ENCODE data around the gene FOXE3.

Gene FOXE3

GRCh38 chr1:47459253-47459788, 43.2 kb downstream of the FOXE3 start:
- TF ChIP-seq FOXP2 (optimal IDR thresholded peaks at IDR 0.05; ENCODE audit: borderline replicate concordance, extremely low read depth, extremely low read length, insufficient read depth) (no peak), TAF1 (IDR thresholded peaks at IDR 0.05; ENCODE audit: borderline replicate concordance, insufficient read depth, low read length) (no peak), POLR2AphosphoS5 (IDR thresholded peaks at IDR 0.05; ENCODE audit: low read depth, low read length) (no peak), SIN3A (IDR thresholded peaks at IDR 0.05; ENCODE audit: borderline replicate concordance, insufficient read depth, low read length) (no peak)
- TF ChIP-seq, protein P1, sequence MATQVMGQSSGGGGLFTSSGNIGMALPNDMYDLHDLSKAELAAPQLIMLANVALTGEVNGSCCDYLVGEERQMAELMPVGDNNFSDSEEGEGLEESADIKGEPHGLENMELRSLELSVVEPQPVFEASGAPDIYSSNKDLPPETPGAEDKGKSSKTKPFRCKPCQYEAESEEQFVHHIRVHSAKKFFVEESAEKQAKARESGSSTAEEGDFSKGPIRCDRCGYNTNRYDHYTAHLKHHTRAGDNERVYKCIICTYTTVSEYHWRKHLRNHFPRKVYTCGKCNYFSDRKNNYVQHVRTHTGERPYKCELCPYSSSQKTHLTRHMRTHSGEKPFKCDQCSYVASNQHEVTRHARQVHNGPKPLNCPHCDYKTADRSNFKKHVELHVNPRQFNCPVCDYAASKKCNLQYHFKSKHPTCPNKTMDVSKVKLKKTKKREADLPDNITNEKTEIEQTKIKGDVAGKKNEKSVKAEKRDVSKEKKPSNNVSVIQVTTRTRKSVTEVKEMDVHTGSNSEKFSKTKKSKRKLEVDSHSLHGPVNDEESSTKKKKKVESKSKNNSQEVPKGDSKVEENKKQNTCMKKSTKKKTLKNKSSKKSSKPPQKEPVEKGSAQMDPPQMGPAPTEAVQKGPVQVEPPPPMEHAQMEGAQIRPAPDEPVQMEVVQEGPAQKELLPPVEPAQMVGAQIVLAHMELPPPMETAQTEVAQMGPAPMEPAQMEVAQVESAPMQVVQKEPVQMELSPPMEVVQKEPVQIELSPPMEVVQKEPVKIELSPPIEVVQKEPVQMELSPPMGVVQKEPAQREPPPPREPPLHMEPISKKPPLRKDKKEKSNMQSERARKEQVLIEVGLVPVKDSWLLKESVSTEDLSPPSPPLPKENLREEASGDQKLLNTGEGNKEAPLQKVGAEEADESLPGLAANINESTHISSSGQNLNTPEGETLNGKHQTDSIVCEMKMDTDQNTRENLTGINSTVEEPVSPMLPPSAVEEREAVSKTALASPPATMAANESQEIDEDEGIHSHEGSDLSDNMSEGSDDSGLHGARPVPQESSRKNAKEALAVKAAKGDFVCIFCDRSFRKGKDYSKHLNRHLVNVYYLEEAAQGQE (IDR thresholded peaks at IDR 0.05; ENCODE audit: insufficient read depth in 1 of 2, low read depth in 2 of 2, low read length in 2 of 2): no peak

- TF ChIP-seq, protein P1 (IDR thresholded peaks at IDR 0.05; ENCODE audit: insufficient read depth in 1 of 2, low read depth in 2 of 2, low read length in 2 of 2): no peak
- TF ChIP-seq SIN3A (IDR thresholded peaks at IDR 0.05; ENCODE audit: borderline replicate concordance, insufficient read depth, low read length) (no peak), POLR2AphosphoS5 (IDR thresholded peaks at IDR 0.05; ENCODE audit: low read depth, low read length) (no peak), TAF1 (IDR thresholded peaks at IDR 0.05; ENCODE audit: borderline replicate concordance, insufficient read depth, low read length) (no peak), FOXP2 (optimal IDR thresholded peaks at IDR 0.05; ENCODE audit: borderline replicate concordance, extremely low read depth, extremely low read length, insufficient read depth) (no peak)
These were observed 44.0 kb downstream of the FOXE3 start for GRCh38 chr1:47460040-47460439.

DNA sequence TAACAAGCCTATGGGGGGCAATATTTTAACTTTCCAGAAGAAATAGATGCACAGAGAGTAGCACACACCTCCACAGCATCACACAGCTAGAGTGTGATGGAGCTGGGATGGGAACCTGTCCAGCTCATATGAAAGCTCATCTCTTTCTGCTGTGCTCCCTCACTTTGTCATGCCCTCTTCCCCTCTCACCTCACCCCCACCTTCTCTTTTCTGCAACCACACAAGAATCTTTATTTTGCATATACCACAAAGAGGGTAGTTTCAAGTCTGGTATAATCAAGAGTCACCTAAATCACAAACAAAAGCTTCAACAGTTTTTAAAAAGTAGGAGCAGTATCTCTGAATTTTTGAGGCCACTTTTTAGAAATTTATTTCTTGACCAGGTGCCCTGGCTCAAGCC, 44.4 kb downstream of the FOXE3 start:
- TF ChIP-seq FOXP2 (optimal IDR thresholded peaks at IDR 0.05; ENCODE audit: borderline replicate concordance, extremely low read depth, extremely low read length, insufficient read depth) (no peak), TAF1 (IDR thresholded peaks at IDR 0.05; ENCODE audit: borderline replicate concordance, insufficient read depth, low read length) (no peak), SIN3A (IDR thresholded peaks at IDR 0.05; ENCODE audit: borderline replicate concordance, insufficient read depth, low read length) (no peak), POLR2AphosphoS5 (IDR thresholded peaks at IDR 0.05; ENCODE audit: low read depth, low read length) (no peak)
- TF ChIP-seq, protein P1 (IDR thresholded peaks at IDR 0.05; ENCODE audit: insufficient read depth in 1 of 2, low read depth in 2 of 2, low read length in 2 of 2): no peak

DNA sequence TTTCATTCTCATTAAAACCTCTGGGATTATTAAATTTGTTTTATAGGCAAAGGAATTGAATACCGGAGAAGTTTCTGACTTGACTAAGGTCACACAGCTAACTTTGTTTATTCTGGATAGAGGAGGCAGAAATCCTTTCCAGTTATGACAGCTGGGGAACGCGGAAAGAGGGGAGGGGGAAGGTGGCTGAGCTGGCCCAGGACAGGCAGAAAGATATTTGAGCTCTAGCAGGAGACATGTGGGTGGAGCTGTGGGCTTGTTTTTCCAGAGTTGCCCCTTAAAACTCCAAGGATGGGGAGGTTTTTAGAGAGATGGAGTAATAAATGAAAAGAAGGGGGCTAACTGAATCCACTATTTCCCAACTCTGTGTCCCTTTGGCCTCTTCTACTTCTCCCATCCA, 49.5 kb downstream of the FOXE3 start:
- no peak for TF ChIP-seq SIN3A (IDR thresholded peaks at IDR 0.05; ENCODE audit: borderline replicate concordance, insufficient read depth, low read length)
- TF ChIP-seq, protein P1 (IDR thresholded peaks at IDR 0.05; ENCODE audit: insufficient read depth in 1 of 2, low read depth in 2 of 2, low read length in 2 of 2): no peak
- TF ChIP-seq FOXP2 (optimal IDR thresholded peaks at IDR 0.05; ENCODE audit: borderline replicate concordance, extremely low read depth, extremely low read length, insufficient read depth): no peak
- TF ChIP-seq POLR2AphosphoS5 (IDR thresholded peaks at IDR 0.05; ENCODE audit: low read depth, low read length): no peak
- TF ChIP-seq TAF1 (IDR thresholded peaks at IDR 0.05; ENCODE audit: borderline replicate concordance, insufficient read depth, low read length): no peak

Measured in PFSK-1 (cell line).